OCI-LY1 (cell line): Measurements from ENCODE around the gene SLC2A9.

ENCODE experiments used
- EZH2 ChIP-seq: fragments of 200-600 bp; sonication (generic), shearing (Covaris generic); IDR thresholded peaks from 2 replicates; pipeline ENCODE4 v1.8.0; 2017; ENCODE audit warnings: borderline replicate concordance, mixed run types, mild to moderate bottlenecking, antibody characterized with exemption, low read length, moderate library complexity, mixed read lengths
- TF ChIP-seq, protein P1 (sequence below): fragments of 200-600 bp; sonication (generic), shearing (Covaris generic); IDR thresholded peaks from 2 replicates; pipeline ENCODE4 v1.5.1; 2017; ENCODE audit warnings: mild to moderate bottlenecking, antibody characterized with exemption, low read length, moderate library complexity, mixed read lengths

DNA sequence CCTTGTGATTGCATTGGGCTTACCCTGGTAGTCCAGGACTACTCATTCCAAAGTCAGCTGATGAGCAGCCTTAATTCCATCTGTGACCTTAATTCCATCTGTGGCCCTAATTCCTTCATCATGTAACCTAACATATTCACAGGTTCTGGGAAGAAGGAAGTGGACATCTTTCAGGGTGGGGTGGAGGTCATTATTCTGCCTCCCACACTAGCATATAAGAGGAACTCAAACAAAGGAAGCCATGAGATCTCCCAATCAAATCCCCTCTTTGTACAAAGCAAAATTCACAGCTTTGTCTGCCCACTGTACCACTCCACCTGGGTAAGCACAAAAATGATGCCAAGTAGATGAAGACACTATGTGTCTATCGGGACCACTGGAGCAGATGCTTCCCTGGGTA lies 87.3 kb downstream of the SLC2A9 start:
- TF ChIP-seq, protein P1, sequence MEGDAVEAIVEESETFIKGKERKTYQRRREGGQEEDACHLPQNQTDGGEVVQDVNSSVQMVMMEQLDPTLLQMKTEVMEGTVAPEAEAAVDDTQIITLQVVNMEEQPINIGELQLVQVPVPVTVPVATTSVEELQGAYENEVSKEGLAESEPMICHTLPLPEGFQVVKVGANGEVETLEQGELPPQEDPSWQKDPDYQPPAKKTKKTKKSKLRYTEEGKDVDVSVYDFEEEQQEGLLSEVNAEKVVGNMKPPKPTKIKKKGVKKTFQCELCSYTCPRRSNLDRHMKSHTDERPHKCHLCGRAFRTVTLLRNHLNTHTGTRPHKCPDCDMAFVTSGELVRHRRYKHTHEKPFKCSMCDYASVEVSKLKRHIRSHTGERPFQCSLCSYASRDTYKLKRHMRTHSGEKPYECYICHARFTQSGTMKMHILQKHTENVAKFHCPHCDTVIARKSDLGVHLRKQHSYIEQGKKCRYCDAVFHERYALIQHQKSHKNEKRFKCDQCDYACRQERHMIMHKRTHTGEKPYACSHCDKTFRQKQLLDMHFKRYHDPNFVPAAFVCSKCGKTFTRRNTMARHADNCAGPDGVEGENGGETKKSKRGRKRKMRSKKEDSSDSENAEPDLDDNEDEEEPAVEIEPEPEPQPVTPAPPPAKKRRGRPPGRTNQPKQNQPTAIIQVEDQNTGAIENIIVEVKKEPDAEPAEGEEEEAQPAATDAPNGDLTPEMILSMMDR, result no peak
- no peak for TF ChIP-seq EZH2
